ENCODE data around the gene EGR4. TPM values are rescaled to one million over a fixed set of nuclear protein-coding genes. Genes with fewer than 3 reads are reported as not detected.
A peak's percentile ranks its signal among the peaks of the same experiment; 100 is the strongest.

The EGR4 gene
- total and polyA plus RNA-seq, 10 donors = 0.02 to 0.03 TPM; not detected in 8

DNA sequence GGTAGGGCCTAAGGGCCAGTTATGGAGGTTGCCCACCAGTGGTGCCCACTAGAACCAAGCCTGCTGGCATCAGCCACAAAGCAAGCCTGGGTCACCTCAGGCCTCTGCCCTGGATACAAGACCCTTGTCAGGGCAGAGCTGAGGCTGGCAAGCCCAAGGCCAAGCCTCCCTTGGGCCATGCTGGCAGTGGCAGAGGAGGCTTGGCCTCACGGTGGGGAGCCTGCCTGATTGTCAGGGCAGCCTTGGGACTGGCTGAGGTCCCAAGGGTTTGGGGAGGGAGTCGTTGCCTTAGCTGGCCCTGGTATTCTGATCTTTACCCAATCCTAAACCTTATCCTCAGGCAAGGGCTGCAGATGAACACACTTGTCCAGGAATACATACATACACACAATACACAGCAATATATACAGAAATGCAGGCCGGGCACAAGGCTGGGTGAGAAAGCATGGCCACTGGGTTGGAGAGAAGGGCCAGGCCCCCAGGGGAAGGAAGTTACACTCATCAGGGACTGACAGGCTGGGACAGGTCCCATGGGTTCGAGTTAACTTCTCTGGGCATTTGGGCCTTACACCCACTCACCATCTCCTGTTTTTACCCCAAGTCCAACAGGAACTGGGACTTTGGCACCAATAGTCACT is 38.2 kb downstream of the EGR4 start:
- no peak overlapping the region for H3K27ac ChIP-seq
- TF ChIP-seq POLR2AphosphoS5 (IDR thresholded peaks at IDR 0.05) = peak; percentile 20 to 73 (median 38)
- TF ChIP-seq POLR2A (IDR thresholded peaks at IDR 0.05) = no peak
- no peak overlapping the region for H3K4me3 ChIP-seq
- DNase-seq = no peak
- 62 to 89% (median 74%) methylated on average over 4 of the region's 4 CpGs for WGBS, 5 donors
- no peaks in the 10 kb centered on the region for H3K27me3 ChIP-seq (replicated peaks in 1 of 7)
- H3K36me3 ChIP-seq = peaks cover 0 to 83% (median 52%) of the 10 kb centered on the region in 6 donors
- H3K9me3 ChIP-seq = no peaks in the 10 kb centered on the region
- H3K4me1 ChIP-seq = peaks cover 0 to 6% (median 0%) of the 10 kb centered on the region in 6 donors
- intact Hi-C loops (cut with DNase I; ENCODE audit: low total_unique reads) = no loop called here

DNA sequence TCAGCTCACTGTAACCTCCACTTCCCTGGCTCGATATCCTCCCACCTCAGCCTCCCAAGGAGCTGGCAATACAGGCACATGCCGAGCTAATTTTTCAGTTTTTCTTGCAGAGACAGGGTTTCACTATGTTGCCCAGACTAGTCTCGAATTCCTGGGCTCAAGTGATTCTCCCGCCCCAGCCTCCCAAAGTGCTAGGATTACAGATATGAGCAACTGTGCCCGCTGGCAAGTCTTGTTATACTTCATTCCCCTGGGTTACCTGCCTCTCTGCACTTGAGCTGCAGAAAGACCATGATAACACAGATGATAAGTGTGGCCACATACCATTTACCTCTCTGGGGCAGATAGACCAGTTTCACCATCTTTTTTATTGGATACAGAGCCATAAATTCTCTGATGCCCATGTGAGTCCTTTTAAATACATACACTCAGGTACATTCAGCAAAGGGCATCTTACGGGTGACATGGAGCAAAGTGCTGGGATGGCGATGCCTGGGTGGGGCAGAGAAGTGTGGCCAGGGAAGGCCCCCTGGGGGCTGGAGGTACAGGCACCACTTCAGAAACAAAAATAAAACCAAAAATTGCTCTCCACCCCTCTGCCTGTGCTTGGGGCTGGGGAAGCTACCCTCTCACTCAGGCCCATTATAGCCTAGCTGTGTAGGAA is 38.9 kb downstream of the EGR4 start:
- TF ChIP-seq POLR2AphosphoS5 (IDR thresholded peaks at IDR 0.05) (no peak), POLR2A (IDR thresholded peaks at IDR 0.05) (no peak)
- TF ChIP-seq, protein P1, sequence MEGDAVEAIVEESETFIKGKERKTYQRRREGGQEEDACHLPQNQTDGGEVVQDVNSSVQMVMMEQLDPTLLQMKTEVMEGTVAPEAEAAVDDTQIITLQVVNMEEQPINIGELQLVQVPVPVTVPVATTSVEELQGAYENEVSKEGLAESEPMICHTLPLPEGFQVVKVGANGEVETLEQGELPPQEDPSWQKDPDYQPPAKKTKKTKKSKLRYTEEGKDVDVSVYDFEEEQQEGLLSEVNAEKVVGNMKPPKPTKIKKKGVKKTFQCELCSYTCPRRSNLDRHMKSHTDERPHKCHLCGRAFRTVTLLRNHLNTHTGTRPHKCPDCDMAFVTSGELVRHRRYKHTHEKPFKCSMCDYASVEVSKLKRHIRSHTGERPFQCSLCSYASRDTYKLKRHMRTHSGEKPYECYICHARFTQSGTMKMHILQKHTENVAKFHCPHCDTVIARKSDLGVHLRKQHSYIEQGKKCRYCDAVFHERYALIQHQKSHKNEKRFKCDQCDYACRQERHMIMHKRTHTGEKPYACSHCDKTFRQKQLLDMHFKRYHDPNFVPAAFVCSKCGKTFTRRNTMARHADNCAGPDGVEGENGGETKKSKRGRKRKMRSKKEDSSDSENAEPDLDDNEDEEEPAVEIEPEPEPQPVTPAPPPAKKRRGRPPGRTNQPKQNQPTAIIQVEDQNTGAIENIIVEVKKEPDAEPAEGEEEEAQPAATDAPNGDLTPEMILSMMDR (IDR thresholded peaks at IDR 0.05 in 8 of 11, conservative IDR thresholded peaks at IDR 0.05 in 3 of 11) = no peak
- peaks cover 0 to 6% (median 0%) of the 10 kb centered on the region in 6 donors for H3K4me1 ChIP-seq
- H3K36me3 ChIP-seq = peaks cover 5 to 83% (median 58%) of the 10 kb centered on the region in 6 donors
- no peaks in the 10 kb centered on the region for H3K27me3 ChIP-seq (replicated peaks in 1 of 7)
- DNase-seq = no peak
- intact Hi-C loops (cut with DNase I; ENCODE audit: low total_unique reads) = no loop called here
- H3K27ac ChIP-seq = no peak overlapping the region
- H3K9me3 ChIP-seq = no peaks in the 10 kb centered on the region
- H3K4me3 ChIP-seq = no peak overlapping the region
- WGBS, 5 donors = 94 to 97% (median 94%) methylated on average over 7 of the region's 7 CpGs

DNA sequence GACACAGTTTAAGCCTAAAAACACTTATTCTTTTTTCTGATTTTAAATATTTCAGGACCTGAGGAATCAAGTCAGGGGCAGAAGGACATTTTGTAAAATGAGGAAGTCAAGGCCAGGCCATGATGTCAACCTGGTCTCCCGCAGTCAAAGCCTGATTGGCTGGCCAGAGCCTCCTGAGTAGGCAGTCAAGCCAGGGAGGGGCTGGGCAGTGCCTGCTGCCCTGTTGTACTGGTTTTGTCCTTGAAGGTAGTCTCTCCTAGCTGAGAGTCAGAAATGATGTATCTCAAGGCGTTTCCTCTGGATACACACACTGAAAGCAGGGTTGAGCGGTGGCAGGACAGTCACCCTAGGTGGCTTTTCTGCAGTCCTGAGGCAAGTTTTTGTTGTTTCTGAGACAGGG is 39.4 kb downstream of the EGR4 start:
- no peak for DNase-seq
- TF ChIP-seq POLR2A (IDR thresholded peaks at IDR 0.05) = no peak
- TF ChIP-seq, protein P1 (IDR thresholded peaks at IDR 0.05 in 8 of 11, conservative IDR thresholded peaks at IDR 0.05 in 3 of 11) = no peak
- TF ChIP-seq POLR2AphosphoS5 (IDR thresholded peaks at IDR 0.05) = no peak
- intact Hi-C loops (cut with DNase I; ENCODE audit: low total_unique reads) = no loop called here
- Histone ChIP-seq H3K4me3 (no peak overlapping the region), H3K36me3 (peaks cover 5 to 83% (median 64%) of the 10 kb centered on the region in 6 donors), H3K27me3 (replicated peaks in 1 of 7) (no peaks in the 10 kb centered on the region), H3K4me1 (peaks cover 0 to 6% (median 0%) of the 10 kb centered on the region in 6 donors), H3K9me3 (no peaks in the 10 kb centered on the region), H3K27ac (no peak overlapping the region)
- 89 to 95% (median 90%) methylated on average over 3 of the region's 3 CpGs for WGBS, 5 donors

DNA sequence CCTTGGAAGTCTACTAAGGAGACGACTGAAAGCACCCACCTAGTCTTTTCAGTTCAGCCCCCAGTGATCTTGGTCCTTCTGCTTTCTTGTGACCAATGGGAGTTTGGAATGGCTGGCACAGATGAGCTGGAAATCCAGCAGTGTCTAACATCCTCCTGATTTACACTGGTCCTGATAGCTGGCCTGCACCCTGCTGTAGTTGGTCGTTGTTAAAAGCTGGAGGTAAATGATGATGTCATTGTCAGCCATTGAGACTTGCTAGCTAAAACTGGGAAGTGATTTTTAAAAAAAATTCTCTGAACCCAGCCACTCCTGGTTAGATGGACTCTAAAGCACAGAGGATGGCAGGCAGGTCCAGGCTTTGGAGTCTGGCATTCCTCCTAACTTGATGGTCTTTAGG is 39.9 kb downstream of the EGR4 start:
- TF ChIP-seq, protein P1 (IDR thresholded peaks at IDR 0.05 in 8 of 11, conservative IDR thresholded peaks at IDR 0.05 in 3 of 11) = no peak
- TF ChIP-seq POLR2AphosphoS5 (IDR thresholded peaks at IDR 0.05) (no peak), POLR2A (IDR thresholded peaks at IDR 0.05) (no peak)
- intact Hi-C loops (cut with DNase I; ENCODE audit: low total_unique reads) = no loop called here
- peaks cover 0 to 6% (median 0%) of the 10 kb centered on the region in 6 donors for H3K4me1 ChIP-seq
- no peaks in the 10 kb centered on the region for H3K27me3 ChIP-seq (replicated peaks in 1 of 7)
- 60 to 80% (median 68%) methylated on average over 2 of the region's 2 CpGs for WGBS, 5 donors
- H3K9me3 ChIP-seq = no peaks in the 10 kb centered on the region
- no peak overlapping the region for H3K27ac ChIP-seq
- no peak overlapping the region for H3K4me3 ChIP-seq
- no peak for DNase-seq
- H3K36me3 ChIP-seq = peaks cover 5 to 83% (median 69%) of the 10 kb centered on the region in 6 donors
